Neuronal stem cell (in vitro differentiated cells): ENCODE data around the gene PLAAT2.

Experiments used
- DNase-seq: peaks from one replicate; pipeline ENCODE4 v3.0.0-alpha.2; 2013; ENCODE audit warnings: low spot score
- H2AFZ ChIP-seq: one replicate; pipeline ENCODE4 v1.6.1; 2013; ENCODE audit warnings: mild to moderate bottlenecking, low read length, inconsistent platforms
- H2AK5ac ChIP-seq: 2 replicates; pipeline ENCODE4 v1.6.1; 2013; ENCODE audit warnings: low read depth, mild to moderate bottlenecking, inconsistent platforms, low read length, moderate library complexity, mixed read lengths
- H2BK120ac ChIP-seq: 2 replicates; pipeline ENCODE4 v1.6.1; 2013; ENCODE audit warnings: low read depth, mild to moderate bottlenecking, inconsistent platforms, low read length, moderate library complexity, mixed read lengths
- H2BK12ac ChIP-seq: one replicate; pipeline ENCODE4 v1.6.1; 2013; ENCODE audit warnings: low read length, inconsistent platforms
- H2BK15ac ChIP-seq: 2 replicates; pipeline ENCODE4 v1.6.1; 2013; ENCODE audit warnings: mild to moderate bottlenecking, low read length, inconsistent platforms, mixed read lengths
- H2BK5ac ChIP-seq: one replicate; pipeline ENCODE4 v1.6.1; 2013; ENCODE audit warnings: inconsistent platforms, mild to moderate bottlenecking, low read length, moderate library complexity
- H3K14ac ChIP-seq: one replicate; pipeline ENCODE4 v1.6.1; 2013; ENCODE audit warnings: low read length, inconsistent platforms
- H3K18ac ChIP-seq: 2 replicates; pipeline ENCODE4 v1.6.1; 2013; ENCODE audit warnings: low read length, inconsistent platforms
- H3K23ac ChIP-seq: 2 replicates; pipeline ENCODE4 v1.6.1; 2013; ENCODE audit warnings: low read depth, mild to moderate bottlenecking, mixed read lengths, low read length, inconsistent platforms; ENCODE audit not compliant: poor library complexity
- H3K27ac ChIP-seq: replicated peaks from 3 replicates; pipeline ENCODE4 v1.5.1; 2013; ENCODE audit warnings: low read length, inconsistent platforms
- H3K27me3 ChIP-seq, 3 experiments: 2 replicates each; pipeline ENCODE4 v1.6.1; 2013; ENCODE audit warnings: low read length in 3 of 3, mild to moderate bottlenecking in 2 of 3, inconsistent platforms in 1 of 3, low read depth in 1 of 3, mixed read lengths in 1 of 3, moderate library complexity in 1 of 3; ENCODE audit not compliant: control insufficient read depth in 3 of 3, insufficient read depth in 3 of 3
- H3K36me3 ChIP-seq, 2 donors: replicated peaks in 1 of 2; 2 replicates each; pipeline ENCODE4 v1.6.1; 2013; ENCODE audit warnings: low read length in 2 of 2; ENCODE audit not compliant: control insufficient read depth in 2 of 2, insufficient read depth in 2 of 2
- H3K4ac ChIP-seq: 2 replicates; pipeline ENCODE4 v1.6.1; 2013; ENCODE audit warnings: inconsistent platforms, mild to moderate bottlenecking, low read length, moderate library complexity
- H3K4me1 ChIP-seq, 2 donors: 1 replicate in 1 of 2; 2 replicates in 1 of 2; pipeline ENCODE4 v1.6.1; 2013; ENCODE audit warnings: low read length in 2 of 2, low read depth in 1 of 2; ENCODE audit not compliant: control insufficient read depth in 2 of 2, insufficient read depth in 1 of 2
- H3K4me2 ChIP-seq: one replicate; pipeline ENCODE4 v1.6.1; 2013; ENCODE audit warnings: mild to moderate bottlenecking, low read length, inconsistent platforms; ENCODE audit not compliant: insufficient read depth, poor library complexity, severe bottlenecking
- H3K4me3 ChIP-seq, 2 donors: 2 replicates each; pipeline ENCODE4 v1.5.1; 2013; ENCODE audit warnings: low read length in 2 of 2, mild to moderate bottlenecking in 2 of 2, inconsistent platforms in 1 of 2, moderate library complexity in 1 of 2
- H3K79me1 ChIP-seq: one replicate; pipeline ENCODE4 v1.6.1; 2013; ENCODE audit warnings: low read depth, mild to moderate bottlenecking, inconsistent platforms, low read length, moderate library complexity
- H3K9ac ChIP-seq: one replicate; pipeline ENCODE4 v1.6.1; 2013; ENCODE audit warnings: mild to moderate bottlenecking, low read depth, low read length, inconsistent platforms; ENCODE audit not compliant: poor library complexity
- H3K9me3 ChIP-seq, 2 donors: replicated peaks in 1 of 2; 2 replicates each; pipeline versions ENCODE3 to v1.6.1; 2013; ENCODE audit warnings: low read length in 2 of 2, mild to moderate bottlenecking in 2 of 2, inconsistent platforms in 1 of 2, low read depth in 1 of 2, mixed read lengths in 1 of 2, moderate library complexity in 1 of 2; ENCODE audit not compliant: control insufficient read depth in 2 of 2, insufficient read depth in 1 of 2
- H4K8ac ChIP-seq: one replicate; pipeline ENCODE4 v1.6.1; 2013; ENCODE audit warnings: low read depth, mild to moderate bottlenecking, inconsistent platforms, low read length, moderate library complexity
- H4K91ac ChIP-seq: one replicate; pipeline ENCODE4 v1.6.1; 2013; ENCODE audit warnings: low read length, low read depth, mild to moderate bottlenecking, inconsistent platforms; ENCODE audit not compliant: poor library complexity
- WGBS, 2 donors: extraction: QIAGEN DNeasy Blood & Tissue Kit; methylation state at CpG; one replicate each; pipeline ENCODE4 v1.1.7; 2013; ENCODE audit warnings: missing lambda C conversion rate in 2 of 2, mixed read lengths in 1 of 2; ENCODE audit not compliant: insufficient read length in 2 of 2, insufficient replicate concordance in 1 of 2; ENCODE audit errors: extremely low coverage in 2 of 2; 5-methylcytosine and 5-hydroxymethylcytosine counted together

PLAAT2 gene

GRCh38 chr11:63567044-63567840, 4.1 kb upstream of the PLAAT2 start:
- H3K36me3 ChIP-seq: no peaks in the 10 kb centered on the region
- H3K4me1 ChIP-seq: peaks cover 2 to 10% of the 10 kb centered on the region in 2 donors
- no peak overlapping the region for H2BK5ac ChIP-seq
- no peak overlapping the region for H3K14ac ChIP-seq
- H3K79me1 ChIP-seq: no peaks in the 10 kb centered on the region
- H2AFZ ChIP-seq: peak overlapping the region; percentile 30
- H2BK15ac ChIP-seq: no peak overlapping the region
- no peak overlapping the region for H3K23ac ChIP-seq
- no peaks in the 10 kb centered on the region for H3K27me3 ChIP-seq
- H3K27ac ChIP-seq: no peak overlapping the region
- no peak overlapping the region for H2BK12ac ChIP-seq
- no peak overlapping the region for H3K9ac ChIP-seq
- no peak for DNase-seq
- no peak overlapping the region for H2AK5ac ChIP-seq
- no CpG with 5 or more reads among the region's 5 CpGs for WGBS, 2 donors
- H3K18ac ChIP-seq: no peak overlapping the region
- H4K8ac ChIP-seq: no peak overlapping the region
- H3K9me3 ChIP-seq: no peaks in the 10 kb centered on the region
- H4K91ac ChIP-seq: no peak overlapping the region
- no peak overlapping the region for H3K4ac ChIP-seq
- no peak overlapping the region for H3K4me2 ChIP-seq
- H3K4me3 ChIP-seq: no peak overlapping the region
- H2BK120ac ChIP-seq: no peak overlapping the region

- Histone ChIP-seq H3K4me2 (no peak overlapping the region), H4K8ac (no peak overlapping the region), H3K79me1 (no peaks in the 10 kb centered on the region), H3K9me3 (no peaks in the 10 kb centered on the region), H3K27me3 (peaks cover 0 to 3% (median 0%) of the 10 kb centered on the region in 3 experiments), H3K4ac (no peak overlapping the region), H2AFZ (no peak overlapping the region), H3K27ac (no peak overlapping the region), H3K18ac (peak overlapping the region; percentile 23), H2BK15ac (no peak overlapping the region), H2AK5ac (no peak overlapping the region), H2BK5ac (no peak overlapping the region), H3K23ac (no peak overlapping the region), H3K14ac (peak overlapping the region; percentile 25), H2BK12ac (no peak overlapping the region), H3K4me1 (peaks cover 2 to 10% of the 10 kb centered on the region in 2 donors), H3K9ac (no peak overlapping the region), H3K4me3 (no peak overlapping the region), H2BK120ac (no peak overlapping the region), H3K36me3 (no peaks in the 10 kb centered on the region), H4K91ac (peak overlapping the region; percentile 13)
- no peak for DNase-seq
- no CpG with 5 or more reads among the region's 4 CpGs for WGBS, 2 donors
Measured at GRCh38 chr11:63564784-63565350, 1.7 kb upstream of the PLAAT2 start.

GRCh38 chr11:63564056-63564774, 1.0 kb upstream of the PLAAT2 start:
- no peak overlapping the region for H2BK5ac ChIP-seq
- no CpG with 5 or more reads among the region's 7 CpGs for WGBS, 2 donors
- H3K79me1 ChIP-seq: no peaks in the 10 kb centered on the region
- H3K4ac ChIP-seq: no peak overlapping the region
- H3K9ac ChIP-seq: no peak overlapping the region
- no peak overlapping the region for H3K27ac ChIP-seq
- no peak overlapping the region for H4K8ac ChIP-seq
- H3K9me3 ChIP-seq: no peaks in the 10 kb centered on the region
- no peak overlapping the region for H2BK120ac ChIP-seq
- no peak overlapping the region for H3K18ac ChIP-seq
- no peak overlapping the region for H3K4me2 ChIP-seq
- H3K14ac ChIP-seq: no peak overlapping the region
- H3K23ac ChIP-seq: no peak overlapping the region
- H3K4me3 ChIP-seq: no peak overlapping the region
- peak overlapping the region; percentile 13 for H4K91ac ChIP-seq
- no peak overlapping the region for H2AK5ac ChIP-seq
- no peak overlapping the region for H2AFZ ChIP-seq
- no peak overlapping the region for H2BK15ac ChIP-seq
- no peaks in the 10 kb centered on the region for H3K36me3 ChIP-seq
- H3K4me1 ChIP-seq: peaks cover 2 to 10% of the 10 kb centered on the region in 2 donors
- DNase-seq: no peak
- peaks cover 0 to 8% (median 0%) of the 10 kb centered on the region in 3 experiments for H3K27me3 ChIP-seq
- H2BK12ac ChIP-seq: no peak overlapping the region
